UCSD-AML1 (cell line): ENCODE data around the gene ZNF532.

ENCODE experiments used
- DNase-seq: peaks from one replicate; lab custom pipeline; 2025; ENCODE audit not compliant: unreplicated experiment; lab: John Stamatoyannopoulos, UW

The ZNF532 gene

GRCh38 chr18:58870130-58870529, 5.5 kb downstream of the ZNF532 start:
- no peak for DNase-seq

- DNase-seq, result no peak
Measured at GRCh38 chr18:58870621-58871020, 5.9 kb downstream of the ZNF532 start.

- DNase-seq, result no peak
Measured at GRCh38 chr18:58871514-58872420, 7.1 kb downstream of the ZNF532 start.

GRCh38 chr18:58878640-58879039, 14.0 kb downstream of the ZNF532 start:
- no peak for DNase-seq

- no peak for DNase-seq
Measured at GRCh38 chr18:58881477-58881876, 16.8 kb downstream of the ZNF532 start.

- no peak for DNase-seq
Measured at GRCh38 chr18:58882044-58882443, 17.4 kb downstream of the ZNF532 start.

- no peak for DNase-seq
Measured at GRCh38 chr18:58882686-58883085, 18.0 kb downstream of the ZNF532 start.

- DNase-seq, result no peak
Measured at GRCh38 chr18:58884680-58885079, 20.0 kb downstream of the ZNF532 start.

GRCh38 chr18:58886431-58886830, 21.8 kb downstream of the ZNF532 start:
- no peak for DNase-seq

GRCh38 chr18:58886864-58887612, 22.4 kb downstream of the ZNF532 start:
- no peak for DNase-seq

GRCh38 chr18:58887613-58887963, 22.9 kb downstream of the ZNF532 start:
- DNase-seq, result peak; percentile 88

GRCh38 chr18:58891776-58892175, 27.1 kb downstream of the ZNF532 start:
- DNase-seq, result no peak

GRCh38 chr18:58892488-58892887, 27.8 kb downstream of the ZNF532 start:
- DNase-seq, result no peak

- DNase-seq, result no peak
Measured at GRCh38 chr18:58893388-58894099, 28.9 kb downstream of the ZNF532 start.

GRCh38 chr18:58894930-58895329, 30.3 kb downstream of the ZNF532 start:
- DNase-seq, result no peak

- DNase-seq, result no peak
Measured at GRCh38 chr18:58895385-58895784, 30.7 kb downstream of the ZNF532 start.

- no peak for DNase-seq
Measured at GRCh38 chr18:58896268-58896667, 31.6 kb downstream of the ZNF532 start.

- DNase-seq, result no peak
Measured at GRCh38 chr18:58896734-58897508, 32.2 kb downstream of the ZNF532 start.

GRCh38 chr18:58898010-58898799, 33.5 kb downstream of the ZNF532 start:
- DNase-seq, result no peak

- no peak for DNase-seq
Measured at GRCh38 chr18:58900015-58900649, 35.5 kb downstream of the ZNF532 start.
